ENCODE results near the gene ATP6V1G2.
"Not testable (repeated sequence)": the region's sequence is repeated elsewhere in the genome, so short reads cannot be mapped to it uniquely, and the experiment has no call there.

ATP6V1G2 gene

DNA sequence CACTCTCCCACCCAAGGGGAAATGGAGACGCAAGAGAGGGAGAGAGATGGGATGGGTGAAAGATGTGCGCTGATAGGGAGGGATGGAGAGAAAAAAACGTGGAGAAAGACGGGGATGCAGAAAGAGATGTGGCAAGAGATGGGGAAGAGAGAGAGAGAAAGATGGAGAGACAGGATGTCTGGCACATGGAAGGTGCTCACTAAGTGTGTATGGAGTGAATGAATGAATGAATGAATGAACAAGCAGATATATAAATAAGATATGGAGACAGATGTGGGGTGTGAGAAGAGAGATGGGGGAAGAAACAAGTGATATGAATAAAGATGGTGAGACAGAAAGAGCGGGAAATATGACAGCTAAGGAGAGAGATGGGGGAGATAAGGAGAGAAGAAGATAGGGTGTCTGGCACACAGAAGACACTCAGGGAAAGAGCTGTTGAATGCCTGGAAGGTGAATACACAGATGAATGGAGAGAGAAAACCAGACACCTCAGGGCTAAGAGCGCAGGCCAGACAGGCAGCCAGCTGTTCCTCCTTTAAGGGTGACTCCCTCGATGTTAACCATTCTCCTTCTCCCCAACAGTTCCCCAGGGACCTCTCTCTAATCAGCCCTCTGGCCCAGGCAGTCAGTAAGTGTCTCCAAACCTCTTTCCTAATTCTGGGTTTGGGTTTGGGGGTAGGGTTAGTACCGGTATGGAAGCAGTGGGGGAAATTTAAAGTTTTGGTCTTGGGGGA is 29.7 kb upstream of the ATP6V1G2 start:
- in situ Hi-C loops (cut with MboI; ENCODE audit: low sequenced_read_pairs): no loop called here

DNA sequence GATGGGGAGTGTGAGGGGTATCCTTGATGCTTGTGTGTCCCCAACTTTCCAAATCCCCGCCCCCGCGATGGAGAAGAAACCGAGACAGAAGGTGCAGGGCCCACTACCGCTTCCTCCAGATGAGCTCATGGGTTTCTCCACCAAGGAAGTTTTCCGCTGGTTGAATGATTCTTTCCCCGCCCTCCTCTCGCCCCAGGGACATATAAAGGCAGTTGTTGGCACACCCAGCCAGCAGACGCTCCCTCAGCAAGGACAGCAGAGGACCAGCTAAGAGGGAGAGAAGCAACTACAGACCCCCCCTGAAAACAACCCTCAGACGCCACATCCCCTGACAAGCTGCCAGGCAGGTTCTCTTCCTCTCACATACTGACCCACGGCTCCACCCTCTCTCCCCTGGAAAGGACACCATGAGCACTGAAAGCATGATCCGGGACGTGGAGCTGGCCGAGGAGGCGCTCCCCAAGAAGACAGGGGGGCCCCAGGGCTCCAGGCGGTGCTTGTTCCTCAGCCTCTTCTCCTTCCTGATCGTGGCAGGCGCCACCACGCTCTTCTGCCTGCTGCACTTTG is 29.0 kb upstream of the ATP6V1G2 start, which contains the start of gene TNF:
TNF (plus strand) TSS at position 231 of the 567 bp plus-strand sequence; CDS start at position 408, 177 bp downstream.
- in situ Hi-C loops (cut with MboI; ENCODE audit: low sequenced_read_pairs): no loop called here

DNA sequence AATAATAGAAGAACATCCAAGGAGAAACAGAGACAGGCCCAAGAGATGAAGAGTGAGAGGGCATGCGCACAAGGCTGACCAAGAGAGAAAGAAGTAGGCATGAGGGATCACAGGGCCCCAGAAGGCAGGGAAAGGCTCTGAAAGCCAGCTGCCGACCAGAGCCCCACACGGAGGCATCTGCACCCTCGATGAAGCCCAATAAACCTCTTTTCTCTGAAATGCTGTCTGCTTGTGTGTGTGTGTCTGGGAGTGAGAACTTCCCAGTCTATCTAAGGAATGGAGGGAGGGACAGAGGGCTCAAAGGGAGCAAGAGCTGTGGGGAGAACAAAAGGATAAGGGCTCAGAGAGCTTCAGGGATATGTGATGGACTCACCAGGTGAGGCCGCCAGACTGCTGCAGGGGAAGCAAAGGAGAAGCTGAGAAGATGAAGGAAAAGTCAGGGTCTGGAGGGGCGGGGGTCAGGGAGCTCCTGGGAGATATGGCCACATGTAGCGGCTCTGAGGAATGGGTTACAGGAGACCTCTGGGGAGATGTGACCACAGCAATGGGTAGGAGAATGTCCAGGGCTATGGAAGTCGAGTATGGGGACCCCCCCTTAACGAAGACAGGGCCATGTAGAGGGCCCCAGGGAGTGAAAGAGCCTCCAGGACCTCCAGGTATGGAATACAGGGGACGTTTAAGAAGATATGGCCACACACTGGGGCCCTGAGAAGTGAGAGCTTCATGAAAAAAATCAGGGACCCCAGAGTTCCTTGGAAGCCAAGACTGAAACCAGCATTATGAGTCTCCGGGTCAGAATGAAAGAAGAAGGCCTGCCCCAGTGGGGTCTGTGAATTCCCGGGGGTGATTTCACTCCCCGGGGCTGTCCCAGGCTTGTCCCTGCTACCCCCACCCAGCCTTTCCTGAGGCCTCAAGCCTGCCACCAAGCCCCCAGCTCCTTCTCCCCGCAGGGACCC is 28.0 kb upstream of the ATP6V1G2 start:
- in situ Hi-C loops (cut with MboI; ENCODE audit: low sequenced_read_pairs): no loop called here

DNA sequence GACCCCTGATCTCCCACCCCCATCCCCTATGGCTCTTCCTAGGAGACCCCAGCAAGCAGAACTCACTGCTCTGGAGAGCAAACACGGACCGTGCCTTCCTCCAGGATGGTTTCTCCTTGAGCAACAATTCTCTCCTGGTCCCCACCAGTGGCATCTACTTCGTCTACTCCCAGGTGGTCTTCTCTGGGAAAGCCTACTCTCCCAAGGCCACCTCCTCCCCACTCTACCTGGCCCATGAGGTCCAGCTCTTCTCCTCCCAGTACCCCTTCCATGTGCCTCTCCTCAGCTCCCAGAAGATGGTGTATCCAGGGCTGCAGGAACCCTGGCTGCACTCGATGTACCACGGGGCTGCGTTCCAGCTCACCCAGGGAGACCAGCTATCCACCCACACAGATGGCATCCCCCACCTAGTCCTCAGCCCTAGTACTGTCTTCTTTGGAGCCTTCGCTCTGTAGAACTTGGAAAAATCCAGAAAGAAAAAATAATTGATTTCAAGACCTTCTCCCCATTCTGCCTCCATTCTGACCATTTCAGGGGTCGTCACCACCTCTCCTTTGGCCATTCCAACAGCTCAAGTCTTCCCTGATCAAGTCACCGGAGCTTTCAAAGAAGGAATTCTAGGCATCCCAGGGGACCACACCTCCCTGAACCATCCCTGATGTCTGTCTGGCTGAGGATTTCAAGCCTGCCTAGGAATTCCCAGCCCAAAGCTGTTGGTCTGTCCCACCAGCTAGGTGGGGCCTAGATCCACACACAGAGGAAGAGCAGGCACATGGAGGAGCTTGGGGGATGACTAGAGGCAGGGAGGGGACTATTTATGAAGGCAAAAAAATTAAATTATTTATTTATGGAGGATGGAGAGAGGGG is 27.1 kb upstream of the ATP6V1G2 start:
- in situ Hi-C loops (cut with MboI; ENCODE audit: low sequenced_read_pairs): no loop called here

DNA sequence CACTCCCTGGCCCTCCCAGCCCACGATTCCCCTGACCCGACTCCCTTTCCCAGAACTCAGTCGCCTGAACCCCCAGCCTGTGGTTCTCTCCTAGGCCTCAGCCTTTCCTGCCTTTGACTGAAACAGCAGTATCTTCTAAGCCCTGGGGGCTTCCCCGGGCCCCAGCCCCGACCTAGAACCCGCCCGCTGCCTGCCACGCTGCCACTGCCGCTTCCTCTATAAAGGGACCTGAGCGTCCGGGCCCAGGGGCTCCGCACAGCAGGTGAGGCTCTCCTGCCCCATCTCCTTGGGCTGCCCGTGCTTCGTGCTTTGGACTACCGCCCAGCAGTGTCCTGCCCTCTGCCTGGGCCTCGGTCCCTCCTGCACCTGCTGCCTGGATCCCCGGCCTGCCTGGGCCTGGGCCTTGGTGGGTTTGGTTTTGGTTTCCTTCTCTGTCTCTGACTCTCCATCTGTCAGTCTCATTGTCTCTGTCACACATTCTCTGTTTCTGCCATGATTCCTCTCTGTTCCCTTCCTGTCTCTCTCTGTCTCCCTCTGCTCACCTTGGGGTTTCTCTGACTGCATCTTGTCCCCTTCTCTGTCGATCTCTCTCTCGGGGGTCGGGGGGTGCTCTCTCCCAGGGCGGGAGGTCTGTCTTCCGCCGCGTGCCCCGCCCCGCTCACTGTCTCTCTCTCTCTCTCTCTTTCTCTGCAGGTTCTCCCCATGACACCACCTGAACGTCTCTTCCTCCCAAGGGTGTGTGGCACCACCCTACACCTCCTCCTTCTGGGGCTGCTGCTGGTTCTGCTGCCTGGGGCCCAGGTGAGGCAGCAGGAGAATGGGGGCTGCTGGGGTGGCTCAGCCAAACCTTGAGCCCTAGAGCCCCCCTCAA is 25.9 kb upstream of the ATP6V1G2 start, which contains the start of gene LTA:
LTA (plus strand) TSS at position 249 of the 871 bp plus-strand sequence; CDS start at position 703, 454 bp downstream.
- in situ Hi-C loops (cut with MboI; ENCODE audit: low sequenced_read_pairs): no loop called here

DNA sequence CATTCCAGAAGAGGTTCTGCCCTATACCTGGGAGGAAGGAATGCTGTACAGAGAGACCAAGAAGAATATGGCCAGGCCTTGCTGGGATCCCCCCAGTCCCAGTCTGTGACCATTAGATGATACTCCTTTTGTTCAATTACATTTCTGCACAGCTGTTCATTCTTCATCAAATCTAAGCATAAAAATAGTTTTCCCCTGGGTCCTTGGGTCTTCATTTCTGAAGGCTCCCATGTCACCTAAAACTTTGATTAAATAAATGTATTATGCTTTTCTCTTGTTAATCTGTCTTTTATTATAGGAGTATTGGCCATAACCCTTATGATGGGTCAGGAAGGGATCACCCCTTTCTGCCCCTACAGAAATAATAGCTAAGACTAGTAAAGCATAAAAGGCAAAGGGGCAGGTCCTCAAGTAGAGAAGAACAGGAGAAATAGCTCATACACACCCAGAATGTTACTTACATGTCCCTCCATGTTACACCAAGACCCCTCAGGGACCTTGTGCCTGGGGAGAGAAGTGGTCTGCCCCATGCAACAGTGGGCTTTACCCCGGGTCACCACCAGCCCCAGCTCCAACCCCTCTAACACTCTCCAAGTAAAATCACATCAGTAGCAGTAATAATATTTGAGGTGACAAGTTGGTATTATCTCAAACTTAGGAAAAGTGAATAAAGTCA is 23.6 kb upstream of the ATP6V1G2 start:
- in situ Hi-C loops (cut with MboI; ENCODE audit: low sequenced_read_pairs): no loop called here

DNA sequence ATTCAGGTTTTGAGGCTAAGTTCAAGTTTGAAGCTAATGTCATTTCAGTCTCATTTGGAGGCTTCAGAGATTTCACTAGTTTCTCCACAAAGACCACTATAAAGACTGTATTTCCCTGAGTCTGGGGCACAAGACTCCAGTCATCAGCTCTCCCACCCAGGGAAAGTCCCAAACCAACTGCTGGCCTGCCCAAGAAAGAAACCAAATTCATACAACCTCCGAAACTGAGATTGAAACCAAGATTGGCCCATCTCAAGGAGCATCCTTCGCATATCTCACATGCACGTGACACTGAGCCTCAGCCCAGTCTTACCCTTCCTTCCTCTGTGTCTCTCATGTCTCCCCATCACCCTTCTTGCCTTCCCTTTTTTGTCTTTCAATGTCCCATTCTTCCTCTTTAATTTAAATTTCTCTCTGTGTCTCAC is 22.1 kb upstream of the ATP6V1G2 start:
- in situ Hi-C loops (cut with MboI; ENCODE audit: low sequenced_read_pairs): no loop called here

DNA sequence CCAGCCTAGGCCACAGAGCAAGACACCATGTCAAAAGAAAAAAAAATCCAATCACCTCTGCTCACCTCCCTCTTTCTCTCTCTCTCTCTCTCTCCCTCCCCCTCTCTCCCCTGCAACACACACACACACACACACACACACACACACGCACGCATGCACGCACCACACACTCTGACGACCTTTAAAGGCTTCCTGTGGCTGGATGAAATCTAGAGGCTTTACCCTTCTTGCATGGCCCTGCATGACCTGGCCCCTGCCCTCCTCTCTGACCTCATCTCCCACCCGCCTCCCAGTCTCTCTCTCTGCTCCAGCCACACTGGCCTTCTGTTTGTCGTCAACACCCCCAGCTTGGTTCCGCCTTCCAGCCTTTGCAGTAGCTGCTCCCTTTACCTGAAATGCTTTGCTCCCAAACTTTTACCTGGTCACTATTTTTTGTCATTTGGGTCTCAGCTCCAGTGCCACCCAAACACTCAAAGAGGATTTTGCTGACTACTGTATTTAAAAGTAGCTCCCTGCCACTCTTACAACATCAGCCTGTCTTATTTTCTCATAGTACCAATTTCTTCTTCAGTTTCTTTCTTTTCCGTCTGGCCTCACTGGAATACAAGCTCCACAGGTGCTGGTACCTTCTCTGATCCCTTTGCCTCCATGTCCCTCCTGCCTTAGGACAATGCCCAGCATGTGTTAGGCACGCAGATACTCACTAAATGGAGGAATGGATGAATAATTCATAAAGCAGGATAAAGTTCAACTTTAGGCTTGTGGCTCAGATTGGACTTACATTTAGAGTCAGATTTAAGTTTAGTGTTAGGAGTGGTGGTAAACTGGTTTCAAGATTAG is 21.3 kb upstream of the ATP6V1G2 start:
- in situ Hi-C loops (cut with MboI; ENCODE audit: low sequenced_read_pairs): no loop called here

DNA sequence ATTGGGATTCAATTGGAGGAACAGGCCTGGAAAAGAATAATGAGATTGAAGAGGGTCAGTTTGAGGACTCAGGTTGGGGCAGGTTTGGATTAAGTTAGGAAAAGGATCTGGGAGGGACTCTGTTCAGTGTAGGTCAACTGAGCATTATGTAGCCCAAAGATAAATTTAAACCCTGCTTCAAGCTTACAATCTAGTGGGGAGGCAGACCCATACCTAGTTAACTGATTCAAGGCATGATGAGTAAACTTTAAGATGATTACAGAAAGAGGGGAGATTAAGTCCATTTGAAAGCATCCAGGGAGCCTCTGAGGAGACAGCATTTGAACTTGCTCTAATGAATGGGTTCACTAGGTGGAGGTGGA is 14.3 kb upstream of the ATP6V1G2 start:
- in situ Hi-C loops (cut with MboI; ENCODE audit: low sequenced_read_pairs): loop anchor here (5.0 kb wide), 1 partner anchor 37 kb away; no protein-coding TSS in a partner anchor

DNA sequence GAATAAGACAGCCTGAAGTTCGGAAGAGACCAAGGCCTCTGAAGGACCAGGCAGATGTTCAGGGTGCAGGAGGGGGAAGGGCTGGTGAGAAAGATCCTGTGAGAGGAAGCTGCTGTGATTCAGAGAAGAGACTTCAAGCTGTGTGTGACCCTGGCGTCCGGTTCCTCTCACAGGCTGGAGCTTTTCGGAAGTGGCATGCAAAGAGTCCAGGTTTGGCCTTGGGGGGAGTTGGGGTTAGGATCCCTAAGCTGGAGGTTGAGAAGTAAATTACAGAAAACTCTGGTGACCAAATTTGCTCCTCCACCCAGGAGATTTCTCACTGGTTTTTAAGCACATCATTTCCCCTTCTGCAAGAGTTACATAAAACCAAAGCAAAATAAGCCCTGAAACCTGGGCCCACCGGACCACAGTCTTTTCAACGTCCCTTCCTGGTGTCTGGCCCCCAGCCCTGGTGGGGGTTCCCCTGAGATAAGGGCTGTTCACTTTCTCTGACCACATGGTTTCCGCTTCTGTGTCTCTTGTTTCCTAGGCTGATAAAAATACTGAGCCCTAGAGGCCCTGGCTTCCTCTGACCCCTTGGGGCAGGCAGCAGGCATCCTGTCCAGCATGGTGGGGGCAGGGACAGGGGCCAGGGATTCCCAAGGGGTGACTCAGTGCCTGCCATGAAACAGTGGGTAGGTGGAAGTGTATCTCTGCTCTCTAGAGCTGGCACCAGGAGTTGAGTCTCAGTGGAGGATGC is 13.7 kb upstream of the ATP6V1G2 start:
- in situ Hi-C loops (cut with MboI; ENCODE audit: low sequenced_read_pairs): loop anchor here (5.0 kb wide), 1 partner anchor 37 kb away; no protein-coding TSS in a partner anchor

DNA sequence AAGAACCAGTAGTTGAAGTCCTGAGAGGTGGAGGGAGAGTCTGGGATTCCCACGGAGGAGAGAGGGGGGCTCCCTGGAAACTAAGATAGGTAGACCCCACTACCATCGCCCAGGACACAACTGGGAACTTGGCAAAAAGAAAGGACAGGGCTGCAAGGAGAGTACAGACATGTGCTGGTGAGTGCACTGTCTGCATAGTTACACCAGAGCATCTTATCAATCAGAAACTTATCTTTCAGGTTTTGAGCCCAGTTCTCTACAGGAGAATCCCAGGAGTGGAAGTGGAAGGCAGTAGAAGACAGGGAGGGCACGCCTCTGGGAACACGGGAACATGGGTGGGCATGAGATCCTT is 13.2 kb upstream of the ATP6V1G2 start:
- in situ Hi-C loops (cut with MboI; ENCODE audit: low sequenced_read_pairs): no loop called here

DNA sequence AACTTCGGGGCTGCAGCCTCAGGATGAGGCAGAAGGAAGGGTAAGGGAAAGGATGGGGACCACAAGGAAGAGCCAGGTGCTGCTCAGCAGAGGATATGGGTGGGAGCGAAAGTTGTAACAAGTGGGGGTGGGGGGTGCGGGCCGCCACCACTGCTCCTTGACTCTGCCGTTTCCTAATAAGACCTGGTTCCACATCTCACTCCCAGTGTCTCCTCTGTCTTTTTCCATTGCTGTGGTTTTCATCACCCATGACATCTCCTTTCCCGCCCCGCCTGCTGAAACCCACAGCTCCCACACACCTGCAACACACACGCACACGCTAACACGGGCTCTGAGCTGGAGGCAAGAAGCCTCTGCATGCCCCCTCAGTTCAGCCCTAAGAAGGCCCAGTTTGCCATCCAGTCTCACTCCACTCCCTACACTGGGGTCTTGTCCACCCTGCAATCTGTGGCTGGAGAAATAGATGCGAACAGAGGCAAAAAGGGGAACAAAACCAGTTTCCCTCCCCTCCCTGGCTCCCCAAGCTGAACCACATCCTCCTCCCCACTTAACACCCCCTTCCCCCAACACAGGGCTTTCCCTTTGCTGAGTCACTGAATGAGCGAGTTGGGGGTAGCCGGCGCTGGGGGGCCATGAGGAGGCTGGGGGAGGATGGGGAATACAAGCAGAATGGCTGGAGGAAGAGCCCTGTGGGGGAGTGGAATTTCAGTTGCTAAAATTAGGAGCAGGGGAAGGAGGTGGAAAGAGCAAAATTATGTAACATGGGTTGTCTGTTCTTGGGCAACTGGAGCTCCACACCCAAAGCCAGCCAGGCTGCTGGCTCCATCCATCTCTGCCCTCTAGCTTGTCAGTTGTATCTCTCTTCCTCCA is 12.5 kb upstream of the ATP6V1G2 start:
- in situ Hi-C loops (cut with MboI; ENCODE audit: low sequenced_read_pairs): no loop called here

DNA sequence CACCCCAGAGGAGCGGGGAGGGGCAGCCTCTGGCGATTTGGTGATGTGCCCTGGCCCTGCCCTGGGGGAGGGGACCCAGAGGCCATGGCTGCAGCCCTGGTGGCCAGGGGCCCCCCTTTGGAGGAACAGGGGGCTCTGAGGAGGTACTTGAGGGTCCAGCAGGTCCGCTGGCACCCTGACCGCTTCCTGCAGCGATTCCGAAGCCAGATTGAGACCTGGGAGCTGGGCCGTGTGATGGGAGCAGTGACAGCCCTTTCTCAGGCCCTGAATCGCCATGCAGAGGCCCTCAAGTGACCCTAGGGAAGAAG is 11.9 kb upstream of the ATP6V1G2 start:
- in situ Hi-C loops (cut with MboI; ENCODE audit: low sequenced_read_pairs): no loop called here

DNA sequence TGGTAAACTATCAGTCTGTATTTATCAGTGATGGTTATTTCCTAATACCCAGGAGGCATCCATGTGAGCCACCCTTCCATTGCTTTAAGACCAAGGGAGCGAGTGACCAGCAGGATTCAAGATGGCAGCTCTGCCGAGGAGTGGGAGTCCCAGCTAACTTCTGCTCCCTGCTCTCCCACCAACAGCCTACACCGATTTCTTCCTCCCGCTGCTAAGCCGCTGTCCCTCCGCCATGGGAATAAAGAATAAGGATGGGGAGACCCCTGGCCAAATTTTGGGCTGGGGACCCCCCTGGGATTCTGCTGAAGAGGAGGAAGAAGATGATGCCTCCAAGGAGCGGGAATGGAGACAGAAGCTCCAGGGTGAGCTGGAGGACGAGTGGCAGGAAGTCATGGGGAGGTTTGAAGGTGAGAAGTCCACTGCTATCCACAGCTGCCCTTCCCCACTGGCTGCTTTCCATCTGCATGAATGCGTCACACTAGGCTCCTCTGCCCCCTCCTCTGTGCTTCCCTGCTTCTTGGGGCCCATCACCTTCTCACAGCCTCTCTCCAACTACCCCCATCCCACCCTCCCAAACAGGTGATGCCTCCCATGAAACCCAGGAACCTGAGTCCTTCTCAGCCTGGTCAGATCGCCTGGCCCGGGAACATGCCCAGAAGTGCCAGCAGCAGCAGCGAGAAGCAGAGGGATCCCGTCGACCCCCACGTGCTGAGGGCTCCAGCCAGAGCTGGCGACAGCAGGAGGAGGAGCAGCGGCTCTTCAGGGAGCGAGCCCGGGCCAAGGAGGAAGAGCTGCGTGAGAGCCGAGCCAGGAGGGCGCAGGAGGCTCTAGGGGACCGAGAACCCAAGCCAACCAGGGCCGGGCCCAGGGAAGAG is 11.3 kb upstream of the ATP6V1G2 start:
- in situ Hi-C loops (cut with MboI; ENCODE audit: low sequenced_read_pairs): no loop called here

DNA sequence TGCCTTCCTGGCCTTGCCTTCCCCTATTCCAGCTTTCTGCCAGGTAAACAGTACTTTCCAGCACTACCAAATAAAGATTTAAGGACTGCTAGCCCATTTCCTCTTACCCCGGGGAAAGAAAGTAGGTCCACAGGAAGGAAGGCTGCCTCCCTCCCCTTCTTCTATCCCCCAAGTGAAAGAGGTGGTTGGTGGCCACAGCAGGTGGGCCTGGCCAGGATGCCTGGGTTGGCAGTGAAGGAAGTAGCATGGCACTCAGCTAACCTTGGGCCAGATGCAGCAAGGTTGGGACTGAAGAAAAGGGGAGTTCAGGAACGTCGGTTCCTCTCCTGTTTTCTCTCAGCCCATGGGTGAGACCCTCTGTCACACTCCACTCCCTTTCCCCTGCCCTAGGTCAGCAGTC is 9.9 kb upstream of the ATP6V1G2 start:
- in situ Hi-C loops (cut with MboI; ENCODE audit: low sequenced_read_pairs): no loop called here

DNA sequence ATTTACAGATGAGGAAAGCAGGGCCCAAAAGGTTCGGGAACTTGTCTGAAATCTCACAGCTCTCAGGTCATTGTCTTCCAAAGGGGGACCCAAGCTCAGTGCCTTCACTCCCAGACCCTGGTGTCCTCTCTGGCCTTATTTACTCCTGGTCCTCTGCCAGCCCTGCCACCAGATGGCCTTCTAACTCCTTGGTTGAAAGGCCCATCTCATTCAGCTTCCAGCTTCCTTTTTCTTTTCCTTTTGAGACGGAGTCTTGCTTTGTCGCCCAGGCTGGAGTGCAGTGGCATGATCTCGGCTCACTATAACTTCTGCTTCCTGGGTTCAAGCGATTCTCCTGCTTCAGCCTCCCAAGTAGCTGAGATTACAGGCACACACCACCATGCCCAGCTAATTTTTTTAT is 5.0 kb upstream of the ATP6V1G2 start:
- in situ Hi-C loops (cut with MboI; ENCODE audit: low sequenced_read_pairs): not testable (repeated sequence)
